Activated B cell treated with CpG ODN at 0.5 μM for 24 hours (primary cell): ENCODE measurements around the gene DCP1B. TPM values are rescaled to one million over a fixed set of nuclear protein-coding genes. Genes with fewer than 3 reads are reported as not detected.

Experiments used
- ATAC-seq: fragments of 200-7000 bp; cut with Tn5 transposase; one replicate; pipeline ENCODE4 v1.10.0; 2021; ENCODE audit warnings: low read depth, mild to moderate bottlenecking, moderate library complexity
- CTCF ChIA-PET: fragments of 350-600 bp; sonication (Branson Sonifier 250); formaldehyde crosslinking; loops from one replicate; lab custom pipeline; 2021; ENCODE audit warnings: antibody characterized with exemption; lab: Charles Lee
- POLR2A ChIA-PET: fragments of 350-600 bp; sonication (Branson Sonifier 250); formaldehyde crosslinking; loops from one replicate; lab custom pipeline; 2021; ENCODE audit warnings: antibody characterized with exemption; lab: Charles Lee
- DNase-seq: peaks from one replicate; pipeline ENCODE4 v3.0.0; 2022
- H3K27ac Mint-ChIP-seq: one replicate; pipeline ENCODE4 v1.8.0; 2020; ENCODE audit warnings: mixed read lengths
- H3K27me3 Mint-ChIP-seq: one replicate; pipeline ENCODE4 v1.8.0; 2021; ENCODE audit warnings: mixed read lengths
- H3K36me3 Mint-ChIP-seq: one replicate; pipeline ENCODE4 v1.8.0; 2021; ENCODE audit warnings: low read depth, mixed read lengths
- H3K4me1 Mint-ChIP-seq: one replicate; pipeline ENCODE4 v1.8.0; 2021; ENCODE audit warnings: mixed read lengths
- H3K4me3 Mint-ChIP-seq: one replicate; pipeline ENCODE4 v1.8.0; 2020; ENCODE audit warnings: mild to moderate bottlenecking, mixed read lengths
- H3K9me3 Mint-ChIP-seq: one replicate; pipeline ENCODE4 v1.8.0; 2020; ENCODE audit warnings: mixed read lengths
- intact Hi-C: fragments of 100-400 bp; cut with micrococcal nuclease; formaldehyde crosslinking; loops from one replicate; pipeline ENCODE4 v1.15.1; 2024
- total RNA-seq: library from RNA; stranded (reverse); gene quantifications from 2 replicates; pipeline ENCODE4 v1.2.3, GENCODE V29; 2022
- TF ChIP-seq, protein P1 (sequence below): fragments of 200-600 bp; IDR thresholded peaks from one replicate; pipeline ENCODE4 v1.8.0; 2022; ENCODE audit warnings: antibody characterized with exemption, mild to moderate bottlenecking

DCP1B gene
- total RNA-seq, 1 donor from 2014 or later: 14.7 TPM

DNA sequence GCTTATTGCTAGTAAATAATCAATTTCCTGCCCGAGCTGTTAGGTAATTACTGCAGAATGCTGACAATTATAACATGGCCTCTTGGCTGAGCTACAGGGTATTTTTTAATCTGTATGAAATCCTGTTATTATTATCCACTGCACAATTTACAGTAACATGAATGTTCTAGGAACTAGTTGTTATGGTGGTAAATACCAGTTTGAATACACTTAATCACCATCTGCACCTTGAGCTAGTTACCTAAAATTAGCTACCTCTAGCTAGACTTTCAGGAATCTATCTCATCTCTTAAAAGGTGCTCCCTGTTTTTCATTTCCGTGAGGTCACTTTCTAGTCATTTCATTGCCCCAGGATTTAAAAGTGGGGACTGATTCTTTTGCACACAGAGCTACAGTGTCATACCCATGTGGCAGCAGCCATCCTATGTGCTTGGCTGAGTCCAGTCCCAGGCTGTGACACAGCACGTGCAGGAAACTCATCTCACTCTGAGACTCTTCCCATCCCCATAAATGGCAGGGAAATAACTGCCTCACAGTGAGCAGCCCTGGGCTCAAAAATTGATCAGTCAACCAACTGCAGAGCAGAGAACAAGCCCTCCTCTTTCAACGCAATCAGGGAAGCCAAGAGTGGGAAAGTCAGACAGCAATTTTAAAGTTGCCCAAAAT lies 37.6 kb downstream of the DCP1B start:
- Mint-ChIP-seq H3K36me3 (peaks cover 46% of the 10 kb centered on the region), H3K4me3 (no peak overlapping the region), H3K27me3 (no peaks in the 10 kb centered on the region), H3K27ac (no peak overlapping the region), H3K9me3 (no peaks in the 10 kb centered on the region), H3K4me1 (no peaks in the 10 kb centered on the region)
- ATAC-seq (no peak), DNase-seq (no peak)
- ChIA-PET POLR2A (no interaction called here), CTCF (interaction anchor here (0.8 to 1.5 kb wide), 2 partner anchors 27 to 314 kb away, joined by 3 to 4 read pairs; no protein-coding TSS in a partner anchor)
- intact Hi-C loops: no loop called here
- TF ChIP-seq, protein P1, sequence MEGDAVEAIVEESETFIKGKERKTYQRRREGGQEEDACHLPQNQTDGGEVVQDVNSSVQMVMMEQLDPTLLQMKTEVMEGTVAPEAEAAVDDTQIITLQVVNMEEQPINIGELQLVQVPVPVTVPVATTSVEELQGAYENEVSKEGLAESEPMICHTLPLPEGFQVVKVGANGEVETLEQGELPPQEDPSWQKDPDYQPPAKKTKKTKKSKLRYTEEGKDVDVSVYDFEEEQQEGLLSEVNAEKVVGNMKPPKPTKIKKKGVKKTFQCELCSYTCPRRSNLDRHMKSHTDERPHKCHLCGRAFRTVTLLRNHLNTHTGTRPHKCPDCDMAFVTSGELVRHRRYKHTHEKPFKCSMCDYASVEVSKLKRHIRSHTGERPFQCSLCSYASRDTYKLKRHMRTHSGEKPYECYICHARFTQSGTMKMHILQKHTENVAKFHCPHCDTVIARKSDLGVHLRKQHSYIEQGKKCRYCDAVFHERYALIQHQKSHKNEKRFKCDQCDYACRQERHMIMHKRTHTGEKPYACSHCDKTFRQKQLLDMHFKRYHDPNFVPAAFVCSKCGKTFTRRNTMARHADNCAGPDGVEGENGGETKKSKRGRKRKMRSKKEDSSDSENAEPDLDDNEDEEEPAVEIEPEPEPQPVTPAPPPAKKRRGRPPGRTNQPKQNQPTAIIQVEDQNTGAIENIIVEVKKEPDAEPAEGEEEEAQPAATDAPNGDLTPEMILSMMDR: no peak

DNA sequence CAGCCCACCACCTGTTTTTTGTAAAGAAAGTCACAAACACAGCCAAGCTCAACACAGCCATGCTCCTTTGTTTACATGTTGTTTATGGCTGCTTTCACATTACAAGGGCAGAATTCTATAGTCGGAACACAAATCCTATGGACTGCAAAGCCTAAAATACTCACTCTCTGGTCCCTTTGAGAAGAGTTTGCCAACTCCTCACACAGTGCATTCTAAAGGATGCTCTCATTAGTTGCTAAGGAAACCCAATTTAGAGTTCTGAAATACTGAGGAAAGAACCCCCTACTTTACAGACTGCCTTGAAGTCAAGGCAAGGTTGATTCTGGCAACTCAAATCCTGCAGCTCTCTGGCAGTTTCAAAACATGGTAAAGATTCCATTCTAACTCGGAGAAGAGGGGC lies 38.3 kb downstream of the DCP1B start:
- Mint-ChIP-seq H3K27ac (no peak overlapping the region), H3K27me3 (no peaks in the 10 kb centered on the region), H3K36me3 (peaks cover 54% of the 10 kb centered on the region), H3K4me1 (no peaks in the 10 kb centered on the region), H3K4me3 (no peak overlapping the region), H3K9me3 (no peaks in the 10 kb centered on the region)
- TF ChIP-seq, protein P1: no peak
- no peak for ATAC-seq
- ChIA-PET POLR2A (no interaction called here), CTCF (interaction anchor here (0.8 kb wide), 1 partner anchor 26 kb away, joined by 3 read pairs; no protein-coding TSS in a partner anchor)
- no peak for DNase-seq
- intact Hi-C loops: no loop called here

DNA sequence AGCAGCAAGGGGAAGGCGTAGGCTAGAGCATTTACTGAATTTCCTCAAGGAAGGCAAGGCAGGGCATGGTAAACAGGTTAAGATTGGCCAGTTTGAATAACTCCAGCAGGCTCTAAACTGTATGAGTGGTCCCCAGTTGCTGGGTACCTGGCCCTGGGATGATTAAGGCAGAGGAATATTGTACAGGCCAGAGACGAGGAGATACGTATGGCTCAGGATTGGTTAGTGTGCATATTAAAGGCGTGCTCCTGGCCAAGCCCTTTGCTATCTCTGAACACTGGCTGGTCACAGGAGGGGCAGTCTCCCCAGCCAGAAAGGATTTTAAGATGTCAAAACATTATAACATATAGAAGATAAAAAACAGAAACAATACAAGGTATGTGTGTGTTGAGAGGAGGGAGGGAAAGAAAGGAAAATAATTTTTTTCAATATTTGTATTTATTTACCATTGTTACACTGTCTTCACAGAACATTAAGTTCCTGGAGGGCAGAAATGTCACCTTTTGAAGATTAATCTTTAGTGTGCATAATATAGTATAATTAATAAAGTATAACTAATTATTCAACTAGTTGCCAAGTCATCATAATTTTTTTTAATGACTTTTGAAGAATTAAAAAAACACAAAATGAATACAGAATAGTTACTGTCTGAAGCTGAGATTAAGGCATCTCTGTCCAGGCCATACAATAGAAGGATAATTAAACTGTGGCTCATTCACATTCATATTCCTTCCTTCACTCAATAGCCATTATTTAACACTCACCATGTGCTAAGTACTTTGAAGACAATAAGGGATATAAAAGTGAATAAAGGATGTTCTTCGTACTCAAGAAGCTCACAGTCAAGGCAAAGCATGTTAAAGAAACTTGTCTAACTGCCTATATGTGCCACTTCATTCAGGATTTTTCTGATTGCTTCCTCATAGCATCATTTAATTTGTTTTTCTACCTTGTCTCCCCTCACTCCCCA lies 41.9 kb downstream of the DCP1B start:
- ChIA-PET CTCF (no interaction called here), POLR2A (no interaction called here)
- TF ChIP-seq, protein P1: no peak
- no peak overlapping the region for H3K4me3 Mint-ChIP-seq
- no peak for DNase-seq
- no peak overlapping the region for H3K27ac Mint-ChIP-seq
- no peaks in the 10 kb centered on the region for H3K4me1 Mint-ChIP-seq
- ATAC-seq: no peak
- intact Hi-C loops: no loop called here
- no peaks in the 10 kb centered on the region for H3K27me3 Mint-ChIP-seq
- peaks cover 66% of the 10 kb centered on the region for H3K36me3 Mint-ChIP-seq
- H3K9me3 Mint-ChIP-seq: no peaks in the 10 kb centered on the region

DNA sequence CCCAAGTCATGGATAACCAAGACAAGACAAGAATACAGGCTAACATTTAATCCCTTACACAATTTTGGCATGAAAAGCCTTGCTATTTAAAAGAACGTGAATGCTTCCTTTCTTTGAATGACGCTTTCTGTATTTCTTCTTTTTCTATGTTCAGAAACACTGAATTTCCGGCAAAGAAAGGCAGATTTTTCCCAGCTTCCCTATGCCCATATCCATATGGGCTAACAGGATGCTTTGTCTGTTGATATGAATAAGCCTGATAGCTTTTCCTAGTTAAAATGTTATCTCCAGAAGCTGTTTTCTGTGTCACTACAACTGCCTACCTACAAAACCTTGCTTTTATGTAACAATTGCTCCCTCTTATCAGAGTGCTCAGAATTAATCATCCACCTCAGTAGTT lies 47.5 kb downstream of the DCP1B start:
- H3K27ac Mint-ChIP-seq: no peak overlapping the region
- DNase-seq: no peak
- no peaks in the 10 kb centered on the region for H3K27me3 Mint-ChIP-seq
- POLR2A ChIA-PET: no interaction called here
- H3K4me3 Mint-ChIP-seq: no peak overlapping the region
- CTCF ChIA-PET: interaction anchor here (1.3 kb wide), 1 partner anchor 16 kb away, joined by 5 read pairs; no protein-coding TSS in a partner anchor
- ATAC-seq: no peak
- intact Hi-C loops: no loop called here
- H3K36me3 Mint-ChIP-seq: peaks cover 56% of the 10 kb centered on the region
- TF ChIP-seq, protein P1: no peak
- no peaks in the 10 kb centered on the region for H3K4me1 Mint-ChIP-seq
- no peaks in the 10 kb centered on the region for H3K9me3 Mint-ChIP-seq
